HepG2 (cell line): ENCODE results near the gene HOXD3. TPM values are rescaled to one million over a fixed set of nuclear protein-coding genes. Genes with fewer than 3 reads are reported as not detected.

Experiments
- ATAC-seq: fragments of 200-7000 bp; cut with Tn5 transposase; 3 replicates; pipeline ENCODE4 v1.9.1; 2020; ENCODE audit warnings: mild to moderate bottlenecking, moderate library complexity
- BruUV-seq: library from RNA; stranded (reverse); fragments of 400-500 nt; replicated peaks from 2 replicates; lab custom pipeline; 2021; lab: Mats Ljungman, UMichigan
- CTCF ChIA-PET: fragments of 300-600 bp; formaldehyde crosslinking; extraction: SDS; loops from one replicate; lab custom pipeline; 2021; ENCODE audit warnings: low total read pairs, inconsistent platforms, low intra/inter-chr PET ratio; lab: Yijun Ruan, JAX
- POLR2A ChIA-PET: fragments of 350-600 bp; sonication (Branson Sonifier 250); formaldehyde crosslinking; loops from one replicate; lab custom pipeline; 2020; ENCODE audit warnings: antibody characterized with exemption, inconsistent platforms; lab: Yijun Ruan, JAX
- DNase-seq: peaks from one replicate; pipeline ENCODE4 v3.0.0-alpha.2; 2015; ENCODE audit warnings: low spot score
- FAIRE-seq: peaks from 3 replicates; lab custom pipeline; 2011; peaks lifted over from hg19 to GRCh38; lab: Jason Lieb, UNC
- H2AFZ ChIP-seq: one replicate; pipeline ENCODE4 v1.6.1; 2011; ENCODE audit warnings: low read length, inconsistent platforms
- H3K27ac ChIP-seq: fragments of 300-600 bp; 3 replicates; pipeline ENCODE4 v1.8.0; 2011; ENCODE audit warnings: mixed run types, mild to moderate bottlenecking, mixed read lengths, low read length, inconsistent platforms; ENCODE audit not compliant: insufficient read depth; ENCODE audit errors: extremely low read length
- H3K27me3 ChIP-seq, 2 experiments: fragments of 200-600 bp in 1 of 2; 2 replicates in 1 of 2; 3 replicates in 1 of 2; pipeline versions ENCODE4 v1.6.0 to v1.8.0; 2011; ENCODE audit warnings: low read length in 2 of 2, mild to moderate bottlenecking in 2 of 2, moderate library complexity in 2 of 2, inconsistent platforms in 1 of 2; ENCODE audit not compliant: insufficient read depth in 2 of 2, control insufficient read depth in 1 of 2
- H3K36me3 ChIP-seq, 2 experiments: fragments of 200-600 bp in 1 of 2; replicated peaks in 1 of 2; 2 replicates in 1 of 2; 3 replicates in 1 of 2; pipeline versions ENCODE4 v1.5.1 to v1.8.0; 2011; ENCODE audit warnings: low read length in 2 of 2, inconsistent platforms in 1 of 2; ENCODE audit not compliant: insufficient read depth in 2 of 2, control insufficient read depth in 1 of 2
- H3K4me1 ChIP-seq: 2 replicates; pipeline ENCODE4 v1.5.1; 2012; ENCODE audit warnings: low read length, inconsistent platforms; ENCODE audit not compliant: insufficient read depth
- H3K4me2 ChIP-seq: 2 replicates; pipeline ENCODE4 v1.6.0; 2011; ENCODE audit warnings: low read depth, low read length, inconsistent platforms
- H3K4me3 ChIP-seq, 3 experiments: fragments of 200-600 bp in 1 of 3; sonication (generic), shearing (Covaris generic) in 1 of 3; replicated peaks in 1 of 3; 2 replicates each; pipeline ENCODE4 v1.5.1; 2011 to 2016; ENCODE audit warnings: low read length in 3 of 3, inconsistent platforms in 2 of 3, low read depth in 2 of 3, mild to moderate bottlenecking in 2 of 3, control low read depth in 1 of 3, mixed read lengths in 1 of 3; ENCODE audit not compliant: insufficient read depth in 1 of 3
- H3K79me2 ChIP-seq: one replicate; pipeline ENCODE4 v1.6.1; 2011; ENCODE audit warnings: low read length, inconsistent platforms; ENCODE audit not compliant: insufficient read depth
- H3K9ac ChIP-seq: 2 replicates; pipeline ENCODE4 v1.6.0; 2011; ENCODE audit warnings: mild to moderate bottlenecking, low read depth, low read length, inconsistent platforms; ENCODE audit not compliant: insufficient read depth
- H3K9me3 ChIP-seq: 2 replicates; pipeline ENCODE4 v1.5.1; 2012; ENCODE audit warnings: mild to moderate bottlenecking, low read length
- H4K20me1 ChIP-seq: 2 replicates; pipeline ENCODE4 v1.6.0; 2011; ENCODE audit warnings: inconsistent platforms, mild to moderate bottlenecking, low read length, moderate library complexity; ENCODE audit not compliant: insufficient read depth
- MED13 ChIP-seq: sonication (generic); formaldehyde crosslinking; IDR thresholded peaks from 2 replicates; pipeline ENCODE4 v1.5.0; 2020; ENCODE audit warnings: missing genetic modification reagents
- SOX13 ChIP-seq, 3 experiments: fragments of 450-650 bp in 1 of 3; sonication (generic) in 1 of 3; formaldehyde crosslinking in 1 of 3; IDR thresholded peaks in 2 of 3; conservative IDR thresholded peaks in 1 of 3; 2 replicates each; pipeline versions ENCODE4 v1.5.0 to v1.6.1; 2016 to 2020; ENCODE audit warnings: antibody characterized with exemption in 1 of 3, mild to moderate bottlenecking in 1 of 3, missing compliant biosample characterization in 1 of 3, missing genetic modification reagents in 1 of 3, moderate library complexity in 1 of 3
- XRCC5 ChIP-seq: fragments of 200-400 bp; formaldehyde crosslinking; optimal IDR thresholded peaks from 2 replicates; pipeline ENCODE3; 2017; ENCODE audit warnings: mild to moderate bottlenecking, low read length
- ZNF557 ChIP-seq: sonication (generic); formaldehyde crosslinking; IDR thresholded peaks from 2 replicates; pipeline ENCODE4 v1.4.0; 2020; ENCODE audit warnings: missing genetic modification reagents
- in situ Hi-C: cut with HindIII; loops from 2 replicates; pipeline ENCODE4 v1.10.0; 2017; ENCODE audit warnings: low pct_unique_long_range_greater_than_20kb; ENCODE audit not compliant: extremely low pct_ligation_motif_present
- intact Hi-C: fragments of 100-400 bp; cut with micrococcal nuclease; formaldehyde crosslinking; loops from one replicate; pipeline ENCODE4 v1.10.0; 2022; ENCODE audit not compliant: unreplicated experiment
- polyA plus RNA-seq, 8 experiments: library from polyadenylated mRNA; depleted of rRNA in 3 of 8; stranded (reverse) in 7 of 8; unstranded in 1 of 8; fragments of >200 nt; fragmentation: Illumina TruSeq in 4 of 8; extraction: Trizol in 4 of 8; gene quantifications; 2 replicates each; pipeline versions ENCODE4 v1.2.1 to v1.2.3, GENCODE V29; 2011 to 2016; ENCODE audit warnings: low read depth in 4 of 8, missing spikeins in 1 of 8, mixed read lengths in 1 of 8; ENCODE audit not compliant: insufficient read depth in 1 of 8
- total RNA-seq, 5 experiments: library from RNA; depleted of rRNA; stranded (reverse); fragments of >200 nt; fragmentation: Illumina TruSeq; extraction: Trizol; gene quantifications; 2 replicates each; pipeline ENCODE4 v1.2.3, GENCODE V29; 2016; ENCODE audit warnings: low read depth in 1 of 5
- TF ChIP-seq, protein P1 (sequence below): sonication (generic); formaldehyde crosslinking; IDR thresholded peaks from 2 replicates; pipeline ENCODE4 v1.5.1; 2020; ENCODE audit warnings: missing genetic modification reagents, mild to moderate bottlenecking, borderline replicate concordance
- TF ChIP-seq, protein P2 (sequence below): sonication (generic); formaldehyde crosslinking; IDR thresholded peaks from 2 replicates; pipeline ENCODE4 v1.4.0; 2020; ENCODE audit warnings: missing genetic modification reagents, borderline replicate concordance
- TF ChIP-seq, protein P3 (sequence below): sonication (generic); formaldehyde crosslinking; IDR thresholded peaks from 2 replicates; pipeline ENCODE4 v1.5.1; 2020; ENCODE audit warnings: mild to moderate bottlenecking, missing genetic modification reagents, borderline replicate concordance

Gene HOXD3
- total and polyA plus RNA-seq, 2 of the 13 experiments (the other 11 are each of a cell fraction or from before 2014, with no cell fraction given): 0.05 to 0.09 TPM

DNA sequence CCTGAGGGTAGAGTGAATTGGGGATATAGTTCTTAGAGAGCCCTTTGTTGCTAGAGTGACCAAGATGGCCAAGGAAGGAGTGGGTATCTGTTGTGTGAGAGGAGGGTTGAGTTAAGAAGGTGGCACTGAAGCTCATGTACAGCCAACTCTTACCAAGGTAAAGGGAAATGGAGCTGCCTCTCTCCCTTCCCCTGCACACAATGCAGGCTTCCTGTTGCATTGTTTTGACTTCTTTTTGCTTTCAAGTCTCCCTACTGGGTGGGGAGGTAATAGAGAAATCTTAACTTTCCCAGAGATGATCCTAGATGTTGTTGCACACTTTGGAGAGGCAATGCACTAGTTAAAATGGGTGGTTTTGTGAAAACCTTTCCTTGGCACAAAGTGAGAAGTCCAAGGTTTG lies 55.2 kb downstream of the HOXD3 start:
- no peak for TF ChIP-seq SOX13 (IDR thresholded peaks at IDR 0.05)
- no peak for TF ChIP-seq SOX13 (CRISPR knock-in tag; conservative IDR thresholded peaks at IDR 0.05 in 1 of 2, IDR thresholded peaks at IDR 0.05 in 1 of 2)
- TF ChIP-seq, protein P1, sequence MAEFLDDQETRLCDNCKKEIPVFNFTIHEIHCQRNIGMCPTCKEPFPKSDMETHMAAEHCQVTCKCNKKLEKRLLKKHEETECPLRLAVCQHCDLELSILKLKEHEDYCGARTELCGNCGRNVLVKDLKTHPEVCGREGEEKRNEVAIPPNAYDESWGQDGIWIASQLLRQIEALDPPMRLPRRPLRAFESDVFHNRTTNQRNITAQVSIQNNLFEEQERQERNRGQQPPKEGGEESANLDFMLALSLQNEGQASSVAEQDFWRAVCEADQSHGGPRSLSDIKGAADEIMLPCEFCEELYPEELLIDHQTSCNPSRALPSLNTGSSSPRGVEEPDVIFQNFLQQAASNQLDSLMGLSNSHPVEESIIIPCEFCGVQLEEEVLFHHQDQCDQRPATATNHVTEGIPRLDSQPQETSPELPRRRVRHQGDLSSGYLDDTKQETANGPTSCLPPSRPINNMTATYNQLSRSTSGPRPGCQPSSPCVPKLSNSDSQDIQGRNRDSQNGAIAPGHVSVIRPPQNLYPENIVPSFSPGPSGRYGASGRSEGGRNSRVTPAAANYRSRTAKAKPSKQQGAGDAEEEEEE (CRISPR knock-in tag): no peak
- TF ChIP-seq, protein P2, sequence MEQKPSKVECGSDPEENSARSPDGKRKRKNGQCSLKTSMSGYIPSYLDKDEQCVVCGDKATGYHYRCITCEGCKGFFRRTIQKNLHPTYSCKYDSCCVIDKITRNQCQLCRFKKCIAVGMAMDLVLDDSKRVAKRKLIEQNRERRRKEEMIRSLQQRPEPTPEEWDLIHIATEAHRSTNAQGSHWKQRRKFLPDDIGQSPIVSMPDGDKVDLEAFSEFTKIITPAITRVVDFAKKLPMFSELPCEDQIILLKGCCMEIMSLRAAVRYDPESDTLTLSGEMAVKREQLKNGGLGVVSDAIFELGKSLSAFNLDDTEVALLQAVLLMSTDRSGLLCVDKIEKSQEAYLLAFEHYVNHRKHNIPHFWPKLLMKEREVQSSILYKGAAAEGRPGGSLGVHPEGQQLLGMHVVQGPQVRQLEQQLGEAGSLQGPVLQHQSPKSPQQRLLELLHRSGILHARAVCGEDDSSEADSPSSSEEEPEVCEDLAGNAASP: no peak
- TF ChIP-seq XRCC5: no peak
- TF ChIP-seq ZNF557 (CRISPR knock-in tag): no peak
- TF ChIP-seq, protein P3, sequence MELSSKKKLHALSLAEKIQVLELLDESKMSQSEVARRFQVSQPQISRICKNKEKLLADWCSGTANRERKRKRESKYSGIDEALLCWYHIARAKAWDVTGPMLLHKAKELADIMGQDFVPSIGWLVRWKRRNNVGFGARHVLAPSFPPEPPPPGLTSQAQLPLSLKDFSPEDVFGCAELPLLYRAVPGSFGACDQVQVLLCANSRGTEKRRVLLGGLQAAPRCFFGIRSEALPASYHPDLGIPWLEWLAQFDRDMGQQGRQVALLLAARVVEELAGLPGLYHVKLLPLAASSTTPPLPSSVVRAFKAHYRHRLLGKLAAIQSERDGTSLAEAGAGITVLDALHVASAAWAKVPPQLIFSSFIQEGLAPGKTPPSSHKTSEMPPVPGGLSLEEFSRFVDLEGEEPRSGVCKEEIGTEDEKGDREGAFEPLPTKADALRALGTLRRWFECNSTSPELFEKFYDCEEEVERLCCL: no peak
- TF ChIP-seq MED13 (CRISPR knock-in tag): no peak
- ATAC-seq: no peak
- CTCF ChIA-PET: no interaction called here
- Histone ChIP-seq H3K79me2 (no peaks in the 10 kb centered on the region), H3K9me3 (no peaks in the 10 kb centered on the region), H4K20me1 (no peaks in the 10 kb centered on the region), H3K36me3 (no peaks in the 10 kb centered on the region), H3K4me2 (no peak overlapping the region), H3K27ac (no peak overlapping the region), H3K4me3 (no peak overlapping the region), H3K4me1 (no peaks in the 10 kb centered on the region), H2AFZ (no peak overlapping the region), H3K27me3 (peaks cover 0 to 33% of the 10 kb centered on the region in 2 experiments; a peak in 4 of 5 replicates), H3K9ac (no peak overlapping the region)
- intact Hi-C loops: no loop called here
- POLR2A ChIA-PET: no interaction called here
- DNase-seq: no peak
- BruUV-seq: no TSS peak
- in situ Hi-C loops: no loop called here
- FAIRE-seq: no peak
